Endothelial cell of umbilical vein (primary cell): ENCODE measurements around the gene MINK1. TPM values are rescaled to one million over a fixed set of nuclear protein-coding genes. Genes with fewer than 3 reads are reported as not detected.
"Not testable (repeated sequence)": the region's sequence is repeated elsewhere in the genome, so short reads cannot be mapped to it uniquely, and the experiment has no call there.

ENCODE experiments used
- BruUV-seq: library from RNA; stranded (reverse); fragments of 400-500 nt; replicated peaks from 2 replicates; lab custom pipeline; 2021; lab: Mats Ljungman, UMichigan
- CTCF ChIA-PET: fragments of 300-600, 350-600 bp; sonication (Branson Sonifier 250); formaldehyde crosslinking; loops from one replicate; lab custom pipeline; 2021; ENCODE audit warnings: antibody characterized with exemption, inconsistent platforms; lab: Charles Lee
- POLR2A ChIA-PET: fragments of 300-600, 350-600 bp; sonication (Branson Sonifier 250); formaldehyde crosslinking; loops from one replicate; lab custom pipeline; 2021; ENCODE audit warnings: antibody characterized with exemption, inconsistent platforms; lab: Charles Lee
- DNase-seq: peaks from one replicate; pipeline ENCODE4 v3.0.0-alpha.2; 2011; ENCODE audit warnings: low read depth, low spot score
- FAIRE-seq: peaks from 2 replicates; lab custom pipeline; 2011; peaks lifted over from hg19 to GRCh38; lab: Jason Lieb, UNC
- H2AFZ ChIP-seq: 2 replicates; pipeline ENCODE4 v1.6.0; 2012; ENCODE audit warnings: low read depth, low read length, control low read depth, inconsistent platforms
- H3K27ac ChIP-seq: 2 replicates; pipeline ENCODE4 v1.5.1; 2011; ENCODE audit warnings: low read depth, mild to moderate bottlenecking, control low read depth, low read length, moderate library complexity; ENCODE audit not compliant: insufficient read depth
- H3K27me3 ChIP-seq, 2 experiments: 2 replicates each; pipeline versions ENCODE4 v1.6.0 to v1.6.1; 2011; ENCODE audit warnings: low read length in 2 of 2, mixed read lengths in 1 of 2; ENCODE audit not compliant: control insufficient read depth in 2 of 2, insufficient read depth in 2 of 2
- H3K36me3 ChIP-seq, 2 experiments: 2 replicates in 1 of 2; 3 replicates in 1 of 2; pipeline ENCODE4 v1.5.1; 2011; ENCODE audit warnings: low read length in 2 of 2, mild to moderate bottlenecking in 1 of 2, moderate library complexity in 1 of 2; ENCODE audit not compliant: control insufficient read depth in 2 of 2, insufficient read depth in 2 of 2; ENCODE audit errors: extremely low read depth in 1 of 2
- H3K4me1 ChIP-seq: 3 replicates; pipeline ENCODE4 v1.5.1; 2011; ENCODE audit warnings: mild to moderate bottlenecking, low read length; ENCODE audit not compliant: control insufficient read depth, insufficient read depth; ENCODE audit errors: extremely low read depth
- H3K4me2 ChIP-seq: 2 replicates; pipeline ENCODE4 v1.6.1; 2011; ENCODE audit warnings: low read length, control low read depth, mixed read lengths; ENCODE audit not compliant: insufficient read depth
- H3K4me3 ChIP-seq, 3 experiments: fragments of 200-600 bp in 1 of 3; sonication (generic), shearing (Covaris generic) in 1 of 3; replicated peaks in 1 of 3; 2 replicates each; pipeline ENCODE4 v1.5.1; 2011 to 2016; ENCODE audit warnings: control low read depth in 3 of 3, low read length in 3 of 3, mild to moderate bottlenecking in 2 of 3, inconsistent platforms in 1 of 3, low read depth in 1 of 3, moderate library complexity in 1 of 3; ENCODE audit not compliant: insufficient read depth in 1 of 3
- H3K79me2 ChIP-seq: 2 replicates; pipeline ENCODE4 v1.6.0; 2012; ENCODE audit warnings: low read length, inconsistent platforms; ENCODE audit not compliant: control insufficient read depth, insufficient read depth
- H3K9ac ChIP-seq: replicated peaks from 2 replicates; pipeline ENCODE3; 2011; ENCODE audit warnings: low read length, control low read depth; ENCODE audit not compliant: insufficient read depth; ENCODE audit errors: extremely low read depth
- H3K9me1 ChIP-seq: replicated peaks from 3 replicates; pipeline ENCODE4 v1.6.0; 2011; ENCODE audit warnings: mild to moderate bottlenecking, low read length; ENCODE audit not compliant: control insufficient read depth, insufficient read depth; ENCODE audit errors: extremely low read depth
- H3K9me3 ChIP-seq: replicated peaks from 2 replicates; pipeline ENCODE4 v1.5.1; 2012; ENCODE audit warnings: low read length, inconsistent platforms; ENCODE audit not compliant: control insufficient read depth, insufficient read depth
- H4K20me1 ChIP-seq: replicated peaks from 2 replicates; pipeline ENCODE3; 2011; ENCODE audit warnings: mild to moderate bottlenecking, low read length; ENCODE audit not compliant: control insufficient read depth, insufficient read depth; ENCODE audit errors: extremely low read depth
- CTCF ChIP-seq, 2 donors: IDR thresholded peaks; 1 replicate in 1 of 2; 2 replicates in 1 of 2; pipeline ENCODE4 v1.5.1; 2011; ENCODE audit warnings: low read length in 2 of 2, mild to moderate bottlenecking in 2 of 2, moderate library complexity in 2 of 2, control low read depth in 1 of 2, inconsistent platforms in 1 of 2, low read depth in 1 of 2; ENCODE audit not compliant: insufficient read depth in 1 of 2; ENCODE audit errors: extremely low read depth in 1 of 2
- EZH2 ChIP-seq: IDR thresholded peaks from 2 replicates; pipeline ENCODE4 v1.6.1; 2012; ENCODE audit warnings: borderline replicate concordance, low read depth, mild to moderate bottlenecking, moderate library complexity, low read length, inconsistent platforms; ENCODE audit not compliant: severe bottlenecking
- dilution Hi-C: fragments of 300-500 bp; cut with MboI; formaldehyde crosslinking; loops from one replicate; pipeline ENCODE4 v1.15.0; 2019; ENCODE audit warnings: low sequenced_read_pairs; ENCODE audit not compliant: extremely low pct_ligation_motif_present
- intact Hi-C: fragments of 100-400 bp; cut with micrococcal nuclease; formaldehyde crosslinking; loops from one replicate; pipeline ENCODE4 v1.10.0; 2022
- polyA plus RNA-seq, 4 experiments: library from polyadenylated mRNA; depleted of rRNA in 3 of 4; stranded (reverse) in 3 of 4; unstranded in 1 of 4; fragments of >200 nt; gene quantifications; 2 replicates each; pipeline versions ENCODE4 v1.2.1 to v1.2.3, GENCODE V29; 2011 to 2012; ENCODE audit warnings: missing spikeins in 1 of 4
- total RNA-seq: library from RNA; stranded (reverse); gene quantifications from 2 replicates; pipeline ENCODE4 v1.2.3, GENCODE V29; 2021

MINK1 gene
- total and polyA plus RNA-seq, 2 donors (not counting 3 experiments of a cell fraction or from before 2014, with no cell fraction given), result 53.6 to 89.4 TPM

GRCh38 chr17:4903051-4903818, 70.1 kb downstream of the MINK1 start, which contains the start of gene CHRNE:
Gene CHRNE (minus strand): TSS chr17:4903098. CDS start chr17:4903063, 35 bp downstream.
- Histone ChIP-seq H3K9ac (no peak within 1 kb of the TSS), H3K27me3 (no peaks in the 10 kb centered on the region), H3K4me1 (peaks cover 10% of the 10 kb centered on the region), H3K36me3 (no peaks in the 10 kb centered on the region), H3K4me3 (no peak within 1 kb of the TSS), H4K20me1 (no peaks in the 10 kb centered on the region), H3K9me3 (no peaks in the 10 kb centered on the region), H3K9me1 (no peaks in the 10 kb centered on the region), H3K27ac (no peak within 1 kb of the TSS), H3K4me2 (peak within 1 kb of the TSS; percentile 3), H2AFZ (peak within 1 kb of the TSS; percentile 6), H3K79me2 (no peaks in the 10 kb centered on the region)
- BruUV-seq, result no TSS peak
- CTCF ChIA-PET, result interaction anchor here (0.6 to 6.9 kb wide), 24 partner anchors 10 to 336 kb away, joined by 3 to 70 read pairs (median 4); partner anchors contain the start of genes ARRB2, GLTPD2, MED11 and PFN1
- intact Hi-C loops, result loop anchor here (1.0 to 5.0 kb wide), 3 partner anchors 116 to 193 kb away; partner anchors contain the start of genes ARRB2, GLTPD2, MED11 and VMO1
- dilution Hi-C loops, result no loop called here
- DNase-seq (peak; percentile 76), FAIRE-seq (peak; percentile 95)
- TF ChIP-seq EZH2, result no peak
- TF ChIP-seq CTCF (IDR thresholded peaks at IDR 0.05; ENCODE audit: extremely low read depth in 1 of 2, insufficient read depth in 1 of 2, low read depth in 1 of 2, low read length in 2 of 2), result peak; percentile 63 to 77
- POLR2A ChIA-PET, result no interaction called here

GRCh38 chr17:4906642-4907041, 73.5 kb downstream of the MINK1 start:
- H3K79me2 ChIP-seq, H3K9me1 ChIP-seq, H3K27ac ChIP-seq, H3K9ac ChIP-seq, H3K27me3 ChIP-seq, intact Hi-C loops, BruUV-seq, H3K36me3 ChIP-seq, H3K4me3 ChIP-seq, H3K4me2 ChIP-seq, DNase-seq, H3K9me3 ChIP-seq, H2AFZ ChIP-seq, dilution Hi-C loops, FAIRE-seq, H4K20me1 ChIP-seq, H3K4me1 ChIP-seq, POLR2A ChIA-PET: not testable (repeated sequence)
- CTCF ChIA-PET, result interaction anchor here (5.7 to 6.9 kb wide), 2 partner anchors 119 to 198 kb away, joined by 65 to 70 read pairs; partner anchors contain the start of genes ARRB2, GLTPD2 and VMO1
